Measurements from ENCODE around the gene RAD21L1.
"Not testable (repeated sequence)": the region's sequence is repeated elsewhere in the genome, so short reads cannot be mapped to it uniquely, and the experiment has no call there.

The RAD21L1 gene

DNA sequence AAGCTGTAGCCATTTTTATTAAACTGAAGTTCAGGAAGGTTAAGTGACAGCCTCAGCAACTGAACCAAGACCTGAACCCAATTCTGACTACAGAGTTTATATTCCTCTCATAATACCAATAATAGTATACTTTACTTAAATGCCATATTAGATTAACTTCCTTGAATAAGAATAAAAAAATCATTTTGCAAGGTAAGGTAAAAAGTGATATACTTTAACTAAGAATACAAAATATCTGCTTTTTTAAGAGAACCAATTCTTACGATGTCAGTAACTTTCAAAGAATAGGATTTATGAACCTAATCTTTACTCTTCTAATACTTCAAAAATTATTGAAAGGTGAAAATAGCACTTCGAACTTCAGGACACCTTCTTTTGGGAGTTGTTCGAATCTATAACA, 3.7 kb downstream of the RAD21L1 start:
- DNase-seq (ENCODE audit: low read depth): no peak

DNA sequence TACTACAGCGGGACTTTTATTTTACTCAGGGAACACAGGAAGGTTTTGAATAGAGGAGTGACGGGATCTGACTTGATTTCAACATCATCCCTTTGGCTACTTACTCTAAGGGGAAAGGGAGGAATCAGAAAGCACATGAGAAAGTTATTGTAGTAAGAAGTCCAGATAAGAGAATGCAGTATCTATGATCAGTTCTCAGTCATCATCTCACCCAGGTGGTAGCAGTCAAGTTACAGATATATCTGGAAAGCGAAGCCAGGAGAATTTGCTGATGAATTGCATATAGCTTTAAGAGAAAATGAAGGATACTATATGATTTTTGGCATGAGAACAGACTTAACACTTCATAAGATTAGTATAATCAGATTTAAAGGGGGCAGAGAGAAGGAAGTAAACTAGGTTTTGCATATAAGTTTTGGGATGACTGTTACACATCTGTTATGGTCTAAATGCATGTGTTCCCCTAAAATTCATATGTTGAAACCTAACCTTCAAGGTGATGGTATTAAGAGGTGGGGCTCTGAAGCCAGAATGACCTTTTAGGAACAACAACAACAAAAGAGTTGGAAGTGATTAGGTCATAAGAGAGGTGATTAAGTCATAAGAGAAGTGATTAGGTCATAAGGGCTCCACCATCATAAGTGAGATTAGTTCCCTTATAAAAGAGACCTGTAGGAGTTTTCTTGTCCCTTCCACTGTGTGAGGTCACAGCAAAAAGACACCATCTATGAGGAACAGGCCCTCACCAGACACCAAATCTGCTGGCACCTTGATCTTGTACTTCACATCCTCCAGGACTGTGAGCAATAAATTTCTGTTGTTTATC, 6.7 kb downstream of the RAD21L1 start:
- no peak for DNase-seq (ENCODE audit: low read depth)

GRCh38 chr20:1240549-1240948, 14.7 kb downstream of the RAD21L1 start:
- DNase-seq (ENCODE audit: low read depth): no peak

DNA sequence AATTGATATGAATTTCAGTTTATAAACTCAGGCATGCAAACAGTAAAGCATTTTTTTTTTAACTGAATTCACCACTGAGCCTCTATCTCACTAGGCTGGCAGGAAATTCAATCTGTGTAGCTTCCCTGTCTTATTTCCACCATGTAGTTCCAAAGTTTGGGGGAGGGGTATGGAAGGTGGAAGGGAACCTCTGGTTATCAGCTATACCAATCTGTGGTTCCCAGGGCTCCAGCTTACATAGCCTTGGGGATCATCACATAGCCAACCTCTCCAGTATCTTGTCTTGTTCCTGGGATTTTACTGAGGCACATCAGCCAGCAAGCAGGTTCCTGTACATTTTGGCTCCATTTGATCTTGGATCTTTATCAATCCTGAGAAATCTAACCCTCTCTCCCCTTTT, 15.6 kb downstream of the RAD21L1 start:
- no peak for DNase-seq (ENCODE audit: low read depth)

DNA sequence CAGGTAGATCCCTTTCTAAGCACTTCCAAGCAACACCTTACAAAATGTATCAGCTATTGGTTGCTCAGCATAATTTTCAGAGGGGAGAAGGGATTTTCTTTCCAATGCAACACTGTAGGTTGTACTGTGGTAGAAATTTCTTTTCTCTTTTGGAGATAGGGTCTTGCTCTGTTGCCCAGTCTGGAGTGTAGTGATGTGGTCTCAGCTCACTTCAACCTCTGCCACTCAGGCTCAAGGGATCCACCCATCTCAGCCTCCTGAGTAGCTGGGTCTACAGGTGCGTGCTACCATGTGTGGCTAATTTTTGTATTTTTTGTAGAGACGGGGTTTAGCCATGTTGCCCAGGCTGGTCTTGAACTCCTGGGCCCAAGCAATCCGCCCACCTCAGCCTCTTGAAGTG, 16.3 kb downstream of the RAD21L1 start:
- DNase-seq (ENCODE audit: low read depth): no peak

GRCh38 chr20:1242530-1242929, 16.7 kb downstream of the RAD21L1 start:
- DNase-seq (ENCODE audit: low read depth): no peak

GRCh38 chr20:1245578-1245977, 19.7 kb downstream of the RAD21L1 start:
- DNase-seq (ENCODE audit: low read depth): no peak

DNA sequence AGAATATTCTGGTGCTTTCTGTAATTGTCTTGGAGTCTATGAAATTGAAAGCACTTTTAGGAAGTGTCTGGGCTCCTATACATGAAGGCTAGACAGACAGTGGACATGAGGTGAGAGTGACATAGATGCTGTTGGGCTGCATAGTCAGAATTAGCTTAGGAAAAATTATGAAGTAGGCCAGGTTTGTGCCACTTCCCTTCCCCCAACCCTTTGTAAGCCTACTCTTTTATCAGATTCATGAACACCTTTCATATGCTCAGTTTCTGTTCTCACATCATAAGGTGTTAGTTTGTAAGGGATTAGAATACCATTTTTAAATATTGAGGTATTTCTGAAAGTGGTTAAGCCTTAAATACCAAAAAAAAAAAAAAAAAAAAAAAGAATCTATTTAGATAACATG, 21.8 kb downstream of the RAD21L1 start:
- no peak for DNase-seq (ENCODE audit: low read depth)

DNA sequence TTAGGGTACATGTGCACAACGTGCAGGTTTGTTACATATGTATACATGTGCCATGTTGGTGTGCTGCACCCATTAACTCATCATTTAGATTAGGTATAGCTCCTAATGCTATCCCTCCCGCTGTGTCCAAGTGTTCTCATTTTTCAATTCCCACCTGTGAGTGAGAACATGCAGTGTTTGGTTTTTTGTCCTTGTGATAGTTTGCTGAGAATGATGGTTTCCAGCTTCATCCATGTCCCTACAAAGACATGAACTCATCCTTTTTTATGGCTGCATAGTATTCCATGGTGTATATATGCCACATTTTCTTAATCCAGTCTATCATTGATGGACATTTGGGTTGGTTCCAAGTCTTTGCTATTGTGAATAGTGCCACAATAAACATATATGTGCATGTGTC, 24.4 kb downstream of the RAD21L1 start:
- not testable (repeated sequence) for DNase-seq (ENCODE audit: low read depth)

- DNase-seq (ENCODE audit: low read depth): no peak
Measured at GRCh38 chr20:1252416-1252815, 26.6 kb downstream of the RAD21L1 start.

DNA sequence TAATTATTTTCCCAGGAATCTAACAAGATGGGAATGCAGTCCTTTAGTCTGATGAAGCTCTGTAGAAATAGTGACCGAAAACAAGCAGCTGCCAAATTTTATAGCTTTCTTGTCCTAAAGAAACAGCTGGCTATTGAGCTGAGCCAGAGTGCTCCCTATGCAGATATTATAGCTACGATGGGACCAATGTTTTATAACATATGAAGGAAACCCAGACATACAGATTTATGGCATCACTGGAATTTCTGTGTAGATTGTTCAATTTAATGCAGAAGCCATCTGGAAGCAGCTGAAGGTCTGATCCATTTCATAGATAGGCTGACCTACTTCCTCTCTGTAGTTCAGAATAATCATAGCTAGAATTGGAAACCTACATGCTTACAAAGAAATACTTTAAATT, 28.4 kb downstream of the RAD21L1 start:
- no peak for DNase-seq (ENCODE audit: low read depth)

DNA sequence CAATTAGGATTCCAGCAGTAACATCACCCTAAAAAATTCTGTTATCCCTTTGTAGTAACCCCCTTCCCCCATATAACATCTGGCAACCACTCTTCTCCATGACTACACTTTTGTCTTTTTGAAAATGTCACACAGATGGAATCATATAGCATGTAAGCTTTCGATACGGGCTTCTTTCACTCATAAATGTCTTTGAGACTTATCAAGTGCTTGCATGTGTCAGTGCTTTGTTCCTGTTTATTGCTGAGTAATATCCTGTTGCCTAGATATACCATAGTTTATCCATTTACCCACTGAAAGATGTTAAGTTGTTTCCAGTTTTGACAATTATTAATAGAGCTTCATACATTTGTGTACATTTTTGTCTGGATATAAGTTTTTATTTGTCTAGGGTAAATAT, 29.8 kb downstream of the RAD21L1 start:
- DNase-seq (ENCODE audit: low read depth): no peak

- DNase-seq (ENCODE audit: low read depth): no peak
Measured at GRCh38 chr20:1263853-1264252, 38.0 kb downstream of the RAD21L1 start.

- DNase-seq (ENCODE audit: low read depth): no peak
Measured at GRCh38 chr20:1264727-1265126, 38.9 kb downstream of the RAD21L1 start.

DNA sequence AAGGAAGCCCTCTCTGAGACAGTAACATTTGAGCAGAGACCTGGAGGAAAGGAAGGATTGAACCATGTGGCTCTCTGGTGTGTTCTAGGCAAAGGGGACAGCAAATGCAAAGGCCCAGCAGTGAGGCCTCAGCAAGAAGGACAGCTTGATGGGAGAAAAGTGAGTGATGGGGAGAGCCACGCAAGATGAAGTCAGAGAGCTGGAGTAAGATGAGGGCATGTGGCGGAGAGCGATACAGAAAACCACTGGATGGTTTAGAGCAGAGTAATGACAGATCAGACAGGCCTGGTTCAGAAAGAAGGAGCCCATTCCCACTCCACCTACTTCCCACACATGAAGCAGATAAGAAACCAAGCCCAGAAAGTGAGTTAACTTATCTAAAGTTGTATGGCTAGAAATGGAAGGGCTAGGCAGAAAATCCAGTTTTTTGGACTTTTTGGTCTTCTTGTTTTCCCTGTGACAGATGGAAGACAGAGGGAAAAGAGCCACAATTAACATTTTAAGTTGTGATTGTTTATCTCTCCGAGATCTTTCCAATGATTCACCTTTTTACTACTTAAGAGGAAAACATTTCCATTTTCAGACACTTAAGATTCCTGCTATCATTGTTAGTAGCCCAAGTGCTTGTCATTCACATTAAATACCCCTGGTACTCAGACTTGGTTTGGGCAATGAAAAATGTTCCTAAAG, 39.5 kb downstream of the RAD21L1 start:
- DNase-seq (ENCODE audit: low read depth): no peak

GRCh38 chr20:1265916-1266166, 40.0 kb downstream of the RAD21L1 start:
- no peak for DNase-seq (ENCODE audit: low read depth)

DNA sequence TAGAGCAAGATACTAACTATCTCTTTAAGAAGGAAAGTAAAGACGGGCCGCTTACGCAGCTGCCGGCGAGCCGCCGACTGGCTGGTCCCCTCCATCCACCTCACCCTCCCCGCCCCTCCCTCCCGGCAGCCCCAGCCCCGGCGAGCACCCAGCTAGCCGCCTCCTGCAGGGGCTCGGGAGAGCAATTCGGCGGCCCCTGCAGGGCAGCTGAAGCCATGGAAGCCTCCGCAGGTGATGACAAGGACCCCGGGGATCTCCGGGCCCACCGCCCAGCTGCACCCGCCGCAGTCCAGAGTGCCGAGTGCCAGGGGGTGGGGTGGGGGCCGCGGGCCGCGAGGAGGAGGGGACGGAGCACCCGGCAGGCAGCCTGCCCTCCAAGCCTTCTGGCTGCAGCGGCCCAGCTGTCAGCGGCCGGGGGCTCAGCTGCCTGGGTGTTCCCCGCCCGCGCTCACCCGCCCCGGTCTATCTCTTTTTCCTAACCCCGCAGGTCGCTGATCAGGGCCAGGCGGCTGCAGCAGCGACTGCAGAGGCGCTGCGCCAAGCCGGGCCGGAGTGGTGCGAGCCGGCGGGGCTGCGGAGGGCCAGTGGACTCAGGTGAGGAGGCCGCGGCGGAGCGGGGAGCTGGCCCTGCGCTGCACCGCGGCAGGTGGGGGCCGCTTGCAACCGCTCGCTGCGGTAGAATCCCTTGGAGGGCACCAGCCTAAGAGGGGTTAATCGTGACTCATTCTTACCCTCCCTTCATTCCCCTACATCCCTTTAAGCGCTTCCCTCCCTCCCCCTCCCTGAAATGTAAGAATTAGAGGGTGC, 40.5 kb downstream of the RAD21L1 start, which contains the start of gene SNPH:
TSS of gene SNPH (plus strand) at position 128 of the 807 bp plus-strand sequence. CDS start 29,946 bp downstream, outside the sequence.
- peak; percentile 60 for DNase-seq (ENCODE audit: low read depth)

GRCh38 chr20:1267161-1267560, 41.3 kb downstream of the RAD21L1 start:
- DNase-seq (ENCODE audit: low read depth): no peak

GRCh38 chr20:1267809-1268374, 42.0 kb downstream of the RAD21L1 start:
- no peak for DNase-seq (ENCODE audit: low read depth)

GRCh38 chr20:1269235-1269634, 43.4 kb downstream of the RAD21L1 start:
- DNase-seq (ENCODE audit: low read depth): no peak

DNA sequence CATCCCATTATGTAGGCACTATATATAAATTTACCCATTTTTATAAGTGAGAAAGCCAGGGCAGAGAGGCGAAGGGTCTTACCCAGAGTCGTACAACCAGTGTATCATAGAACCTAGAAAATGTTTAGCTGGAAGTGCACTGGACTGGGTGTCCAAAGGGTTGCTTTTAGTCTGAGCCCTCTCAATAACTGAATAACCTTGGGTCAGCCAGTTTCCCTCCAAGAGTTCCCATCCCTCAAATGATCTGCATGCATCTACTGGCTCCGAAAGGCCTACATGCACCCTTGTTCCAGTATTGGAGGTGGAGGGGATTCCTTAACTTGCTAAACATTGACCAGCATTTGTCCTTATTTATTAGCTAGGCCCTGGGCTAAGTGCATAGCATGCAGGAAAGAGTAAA, 44.0 kb downstream of the RAD21L1 start:
- no peak for DNase-seq (ENCODE audit: low read depth)

DNA sequence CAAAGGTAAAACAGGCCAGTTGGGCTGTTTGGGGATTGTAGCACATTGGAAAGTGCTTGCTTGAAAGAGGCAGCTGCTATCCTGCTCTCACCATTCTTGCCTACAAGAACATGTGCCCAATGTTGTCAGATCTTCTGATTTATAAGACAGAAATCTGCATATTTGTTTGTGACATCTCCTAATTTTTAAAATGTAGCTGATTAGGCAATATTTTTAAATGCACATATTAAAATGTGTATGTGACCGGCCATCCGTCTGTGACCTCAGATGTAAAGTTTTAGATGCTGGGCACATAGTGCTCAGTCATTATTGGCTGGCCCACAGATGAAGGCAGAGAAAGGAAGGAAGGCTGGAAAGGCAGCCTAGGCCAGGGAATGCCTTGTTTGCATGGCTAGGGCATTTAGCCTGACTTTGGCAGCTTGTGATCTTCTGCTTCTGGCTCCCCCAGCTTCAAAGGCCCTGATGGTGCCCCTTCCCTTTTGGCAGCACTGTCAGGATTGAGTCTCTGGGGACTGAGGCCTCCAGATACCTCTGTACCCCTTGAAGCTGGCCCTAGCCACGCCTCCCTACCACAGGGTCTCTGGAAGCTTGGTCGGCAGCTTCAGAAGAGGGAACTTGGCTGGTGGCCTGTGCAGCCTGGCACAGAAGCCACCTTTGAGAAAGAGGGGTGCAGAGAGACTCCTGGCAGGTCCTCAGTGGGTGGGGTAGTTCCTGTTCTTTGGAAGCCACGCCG, 46.7 kb downstream of the RAD21L1 start:
- no peak for DNase-seq (ENCODE audit: low read depth)

All from activated T-cell treated with anti-CD3 and anti-CD28 coated beads for 1 hour (primary cell).